Esophagus muscularis mucosa (tissue), 4 donors: ENCODE data around the gene PLEKHG1. TPM values are rescaled to one million over a fixed set of nuclear protein-coding genes. Genes with fewer than 3 reads are reported as not detected.

Source experiments
- DNase-seq: peaks from one replicate; pipeline ENCODE4 v3.0.0-alpha.2; 2017; ENCODE audit errors: extremely low spot score
- H3K27ac ChIP-seq, 4 donors: fragments of 200-600 bp; sonication (generic); replicated peaks in 1 of 4; 1 replicate in 3 of 4; 2 replicates in 1 of 4; pipeline ENCODE4 v1.5.1; 2016 to 2019; ENCODE audit warnings: mild to moderate bottlenecking in 1 of 4
- H3K27me3 ChIP-seq, 4 donors: fragments of 200-600 bp; sonication (generic); one replicate each; pipeline versions ENCODE4 v1.5.1 to v1.6.0; 2016 to 2019
- H3K36me3 ChIP-seq, 4 donors: fragments of 200-600 bp; sonication (generic); one replicate each; pipeline ENCODE4 v1.5.1; 2016 to 2019
- H3K4me1 ChIP-seq, 4 donors: fragments of 200-600 bp; sonication (generic); one replicate each; pipeline ENCODE4 v1.5.1; 2016 to 2019
- H3K4me3 ChIP-seq, 4 donors: fragments of 200-600 bp; sonication (generic); 1 replicate in 2 of 4; 2 replicates in 2 of 4; pipeline ENCODE4 v1.5.1; 2016 to 2019; ENCODE audit warnings: mild to moderate bottlenecking in 4 of 4, moderate library complexity in 1 of 4
- H3K9me3 ChIP-seq, 4 donors: fragments of 200-600 bp; sonication (generic); 1 replicate in 3 of 4; 2 replicates in 1 of 4; pipeline ENCODE4 v1.5.1; 2016 to 2019
- CTCF ChIP-seq, 3 experiments: fragments of 200-600 bp in 2 of 3; fragments of 450-650 bp in 1 of 3; sonication (generic) in 2 of 3; IDR thresholded peaks; one replicate each; pipeline ENCODE4 v1.5.1; 2017 to 2019; ENCODE audit warnings: antibody characterized with exemption in 3 of 3, mild to moderate bottlenecking in 2 of 3, moderate library complexity in 1 of 3
- EP300 ChIP-seq: sonication (generic); formaldehyde crosslinking; IDR thresholded peaks from one replicate; pipeline ENCODE4 v1.6.1; 2017; ENCODE audit warnings: antibody characterized with exemption
- POLR2A ChIP-seq: fragments of 450-650 bp; IDR thresholded peaks from one replicate; pipeline ENCODE4 v1.6.1; 2017; ENCODE audit warnings: antibody characterized with exemption, moderate library complexity, mild to moderate bottlenecking, low read depth
- POLR2AphosphoS5 ChIP-seq, 2 donors: sonication (generic); formaldehyde crosslinking; IDR thresholded peaks; one replicate each; pipeline ENCODE4 v1.6.1; 2017; ENCODE audit warnings: antibody characterized with exemption in 2 of 2
- WGBS: methylation state at CpG from one replicate; pipeline ENCODE4 v1.1.5; 2018; 5-methylcytosine and 5-hydroxymethylcytosine counted together
- intact Hi-C: fragments of 100-400 bp; cut with DNase I; formaldehyde crosslinking; loops from one replicate; pipeline ENCODE4 v1.15.1; 2023
- total RNA-seq, 4 donors: library from RNA; depleted of rRNA; stranded (reverse); fragments of >200 nt; gene quantifications; one replicate each; pipeline versions ENCODE4 v1.1.0 to v1.2.1, GENCODE V29; 2016

The PLEKHG1 gene
- total RNA-seq, 4 donors from 2014 or later, result 11.5 to 22.0 (median 13.2) TPM

GRCh38 chr6:150586850-150587359 is 12.8 kb upstream of the PLEKHG1 start:
- no peak for DNase-seq
- TF ChIP-seq EP300, result no peak
- TF ChIP-seq CTCF (IDR thresholded peaks at IDR 0.05), result no peak
- TF ChIP-seq POLR2A, result no peak
- TF ChIP-seq POLR2AphosphoS5 (IDR thresholded peaks at IDR 0.05), result no peak
- H3K4me1 ChIP-seq, result peaks cover 0 to 4% (median 0%) of the 10 kb centered on the region in 4 donors
- H3K4me3 ChIP-seq, result no peak overlapping the region
- no peak overlapping the region for H3K27ac ChIP-seq
- H3K9me3 ChIP-seq, result no peaks in the 10 kb centered on the region
- no peaks in the 10 kb centered on the region for H3K27me3 ChIP-seq
- intact Hi-C loops, result no loop called here
- whole genome bisulfite sequencing, result 58% methylated on average over 12 of the region's 12 CpGs
- H3K36me3 ChIP-seq, result no peaks in the 10 kb centered on the region

DNA sequence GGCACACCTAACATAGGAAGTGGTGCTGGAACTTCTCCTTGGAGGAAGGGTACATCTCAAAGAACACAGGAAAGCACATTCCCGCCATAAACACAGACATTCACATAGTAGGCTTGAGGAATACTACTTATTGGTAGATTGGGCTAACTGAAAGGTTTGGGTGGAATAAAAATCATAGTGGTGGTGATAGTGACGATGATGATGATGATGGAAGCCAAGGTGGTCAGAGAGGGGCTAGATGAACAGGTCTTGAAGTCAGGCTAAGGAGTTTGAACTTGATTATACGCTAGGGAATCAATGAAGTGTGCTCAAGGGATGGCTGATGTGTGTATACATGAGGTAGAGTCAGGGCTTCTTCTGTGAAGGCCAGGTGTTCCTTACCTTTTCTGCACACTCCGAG is 12.0 kb upstream of the PLEKHG1 start:
- no peak for DNase-seq
- H3K27ac ChIP-seq, result no peak overlapping the region
- H3K4me1 ChIP-seq, result peaks cover 0 to 4% (median 0%) of the 10 kb centered on the region in 4 donors
- no peak for TF ChIP-seq POLR2A
- no peak for TF ChIP-seq EP300
- no peak for TF ChIP-seq POLR2AphosphoS5 (IDR thresholded peaks at IDR 0.05)
- TF ChIP-seq CTCF (IDR thresholded peaks at IDR 0.05), result no peak
- H3K36me3 ChIP-seq, result no peaks in the 10 kb centered on the region
- 69% methylated on average over 4 of the region's 4 CpGs for WGBS
- H3K4me3 ChIP-seq, result no peak overlapping the region
- intact Hi-C loops, result no loop called here
- H3K27me3 ChIP-seq, result no peaks in the 10 kb centered on the region
- H3K9me3 ChIP-seq, result no peaks in the 10 kb centered on the region

DNA sequence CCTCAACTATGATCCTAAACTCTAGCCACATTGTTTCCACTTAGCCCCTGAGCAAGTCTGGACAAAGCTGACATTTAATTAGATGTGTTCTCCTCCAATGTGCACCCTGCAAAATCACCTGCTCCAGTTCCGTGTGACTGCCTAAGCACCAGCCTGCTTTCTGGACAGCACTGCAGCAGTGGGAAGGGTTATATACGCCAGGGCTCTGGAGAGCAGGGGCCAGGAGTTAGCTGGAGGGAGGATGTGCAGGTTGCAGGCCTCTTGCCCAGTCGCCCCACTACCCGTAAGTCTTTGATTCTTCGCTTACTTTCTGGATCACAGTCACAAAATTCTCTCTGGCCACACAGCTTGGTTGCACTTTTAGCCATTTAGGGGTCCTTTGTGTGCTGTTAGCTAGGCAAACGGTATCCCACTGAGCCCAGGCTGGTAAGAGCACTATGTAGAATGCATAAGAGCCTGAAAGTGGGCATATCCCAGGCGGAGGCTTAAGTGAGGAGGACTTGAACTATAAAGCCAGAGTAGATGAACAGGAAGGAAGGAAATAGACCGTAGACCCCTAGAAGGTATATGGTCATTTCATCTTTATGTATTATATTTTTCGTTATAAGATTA is 10.7 kb upstream of the PLEKHG1 start:
- intact Hi-C loops, result no loop called here
- DNase-seq, result no peak
- TF ChIP-seq POLR2AphosphoS5 (IDR thresholded peaks at IDR 0.05), result no peak
- no peak for TF ChIP-seq POLR2A
- no peak for TF ChIP-seq CTCF (IDR thresholded peaks at IDR 0.05)
- no peak for TF ChIP-seq EP300
- Histone ChIP-seq H3K36me3 (no peaks in the 10 kb centered on the region), H3K27me3 (no peaks in the 10 kb centered on the region), H3K4me3 (no peak overlapping the region), H3K4me1 (peaks cover 0 to 4% (median 0%) of the 10 kb centered on the region in 4 donors), H3K9me3 (no peaks in the 10 kb centered on the region), H3K27ac (no peak overlapping the region)
- 78% methylated on average over 9 of the region's 9 CpGs for WGBS

DNA sequence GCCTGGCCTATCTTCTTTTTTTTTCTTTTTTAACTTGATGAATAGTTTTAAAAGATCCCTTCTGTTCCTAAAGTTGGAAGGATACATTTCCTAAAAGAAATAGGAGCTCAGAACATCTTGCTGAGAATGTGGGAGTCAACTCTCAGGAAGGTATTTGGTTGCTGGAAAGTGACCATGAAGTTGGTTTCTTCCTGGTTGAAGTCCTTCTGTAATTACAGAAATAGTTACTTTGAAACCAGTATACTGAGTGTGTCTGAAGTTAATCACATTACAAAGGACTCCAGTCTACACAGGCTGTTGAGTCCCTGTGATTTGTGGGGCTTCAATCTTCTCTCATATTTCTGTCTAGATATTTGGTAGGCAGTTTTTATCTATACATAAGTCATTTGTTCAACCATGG is 9.8 kb upstream of the PLEKHG1 start:
- Histone ChIP-seq H3K36me3 (no peaks in the 10 kb centered on the region), H3K4me1 (peaks cover 0 to 4% (median 0%) of the 10 kb centered on the region in 4 donors), H3K27ac (no peak overlapping the region), H3K4me3 (no peak overlapping the region), H3K27me3 (no peaks in the 10 kb centered on the region), H3K9me3 (no peaks in the 10 kb centered on the region)
- DNase-seq, result no peak
- intact Hi-C loops, result no loop called here
- TF ChIP-seq CTCF (IDR thresholded peaks at IDR 0.05) (no peak), EP300 (no peak), POLR2A (no peak), POLR2AphosphoS5 (IDR thresholded peaks at IDR 0.05) (no peak)

DNA sequence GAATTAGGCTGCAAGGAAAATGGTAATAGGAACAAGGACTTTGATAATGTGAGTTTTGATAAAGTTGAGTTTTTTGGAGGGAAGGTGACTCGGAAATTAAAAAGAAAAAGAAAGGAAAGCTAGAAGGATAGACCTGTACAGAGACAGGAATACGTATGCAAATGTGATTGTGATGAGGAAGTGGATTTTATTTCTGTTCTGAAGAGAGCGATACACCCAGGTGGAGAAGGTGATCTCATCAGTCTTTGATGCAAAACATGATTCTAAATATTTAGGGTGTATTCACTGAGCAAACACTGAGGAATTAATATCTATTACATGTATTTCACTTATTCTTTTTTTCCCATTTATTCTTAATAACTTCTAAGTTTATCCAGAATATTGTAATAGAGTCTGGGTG is 9.2 kb upstream of the PLEKHG1 start:
- no peaks in the 10 kb centered on the region for H3K9me3 ChIP-seq
- H3K4me3 ChIP-seq, result no peak overlapping the region
- TF ChIP-seq EP300, result no peak
- TF ChIP-seq CTCF (IDR thresholded peaks at IDR 0.05), result no peak
- TF ChIP-seq POLR2A, result no peak
- TF ChIP-seq POLR2AphosphoS5 (IDR thresholded peaks at IDR 0.05), result no peak
- intact Hi-C loops, result no loop called here
- DNase-seq, result no peak
- peaks cover 0 to 4% (median 0%) of the 10 kb centered on the region in 4 donors for H3K4me1 ChIP-seq
- no peaks in the 10 kb centered on the region for H3K36me3 ChIP-seq
- H3K27ac ChIP-seq, result no peak overlapping the region
- WGBS, result 96% methylated on average over 3 of the region's 3 CpGs
- no peaks in the 10 kb centered on the region for H3K27me3 ChIP-seq
